ENCODE measurements around the gene PHLDB2. TPM values are rescaled to one million over a fixed set of nuclear protein-coding genes. Genes with fewer than 3 reads are reported as not detected.
A peak's percentile ranks its signal among the peaks of the same experiment; 100 is the strongest.

PHLDB2 gene
- polyA plus RNA-seq, 2 of the 4 experiments (the other 2 are of a cell fraction) = 39.5 to 50.6 TPM

DNA sequence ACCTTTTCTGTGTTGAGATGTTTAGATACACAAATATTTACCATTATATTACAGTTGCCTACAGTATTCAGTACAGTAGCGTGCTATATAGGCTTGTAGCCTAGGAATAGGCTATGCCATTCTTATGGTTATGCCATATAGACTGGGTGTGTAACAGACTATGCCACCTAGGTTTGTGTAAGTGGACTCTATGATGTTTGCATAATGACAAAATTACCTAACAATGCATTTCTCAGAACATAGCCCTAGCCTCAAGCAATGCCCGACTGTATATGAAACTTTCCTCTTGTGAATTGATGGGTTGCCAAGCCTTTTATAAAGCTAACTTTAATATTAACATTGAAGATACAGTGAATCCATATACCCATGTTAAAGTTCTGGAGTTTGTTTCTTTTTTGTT is 10.3 kb upstream of the PHLDB2 start:
- CTCF ChIA-PET = interaction anchor here (0.7 to 3.2 kb wide), 5 partner anchors 10 to 132 kb away, joined by 3 to 18 read pairs (median 6); partner anchors contain the start of gene PHLDB2
- TF ChIP-seq ZSCAN20 (CRISPR knock-in tag; IDR thresholded peaks at IDR 0.05) = no peak
- TF ChIP-seq ZC3H11A (IDR thresholded peaks at IDR 0.05) = no peak
- TF ChIP-seq CEBPB (IDR thresholded peaks at IDR 0.05) = no peak
- no peak for TF ChIP-seq EHMT2 (IDR thresholded peaks at IDR 0.05; ENCODE audit: low read depth)
- TF ChIP-seq MYC (IDR thresholded peaks at IDR 0.05; ENCODE audit: borderline replicate concordance, low read length) = no peak
- no peak for TF ChIP-seq SMC3 (IDR thresholded peaks at IDR 0.05)
- TF ChIP-seq, protein P1, sequence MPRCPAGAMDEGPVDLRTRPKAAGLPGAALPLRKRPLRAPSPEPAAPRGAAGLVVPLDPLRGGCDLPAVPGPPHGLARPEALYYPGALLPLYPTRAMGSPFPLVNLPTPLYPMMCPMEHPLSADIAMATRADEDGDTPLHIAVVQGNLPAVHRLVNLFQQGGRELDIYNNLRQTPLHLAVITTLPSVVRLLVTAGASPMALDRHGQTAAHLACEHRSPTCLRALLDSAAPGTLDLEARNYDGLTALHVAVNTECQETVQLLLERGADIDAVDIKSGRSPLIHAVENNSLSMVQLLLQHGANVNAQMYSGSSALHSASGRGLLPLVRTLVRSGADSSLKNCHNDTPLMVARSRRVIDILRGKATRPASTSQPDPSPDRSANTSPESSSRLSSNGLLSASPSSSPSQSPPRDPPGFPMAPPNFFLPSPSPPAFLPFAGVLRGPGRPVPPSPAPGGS (IDR thresholded peaks at IDR 0.05) = no peak
- no peak for TF ChIP-seq FOSL2 (IDR thresholded peaks at IDR 0.05)
- TF ChIP-seq FOSL2 (CRISPR knock-in tag; IDR thresholded peaks at IDR 0.05) = no peak
- no peak for TF ChIP-seq GATA3 (IDR thresholded peaks at IDR 0.05; ENCODE audit: borderline replicate concordance)
- no peak for TF ChIP-seq BHLHE40 (IDR thresholded peaks at IDR 0.05; ENCODE audit: low read depth, low read length)
- no peak for TF ChIP-seq SREBF2 (IDR thresholded peaks at IDR 0.05)
- TF ChIP-seq, protein P2, sequence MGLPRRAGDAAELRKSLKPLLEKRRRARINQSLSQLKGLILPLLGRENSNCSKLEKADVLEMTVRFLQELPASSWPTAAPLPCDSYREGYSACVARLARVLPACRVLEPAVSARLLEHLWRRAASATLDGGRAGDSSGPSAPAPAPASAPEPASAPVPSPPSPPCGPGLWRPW (IDR thresholded peaks at IDR 0.05) = no peak
- TF ChIP-seq HOXB13 (CRISPR knock-in tag; IDR thresholded peaks at IDR 0.05; ENCODE audit: low read depth) = no peak
- TF ChIP-seq EHF (CRISPR knock-in tag; IDR thresholded peaks at IDR 0.05) = no peak
- no peak for TF ChIP-seq HOXA7 (CRISPR knock-in tag; IDR thresholded peaks at IDR 0.05)
- no peak for TF ChIP-seq TFCP2L1 (CRISPR knock-in tag; IDR thresholded peaks at IDR 0.05)
- H3K4me2 ChIP-seq = peak overlapping the region; percentile 30; the same call in 1 of the 3 replicates
- H3K4me3 ChIP-seq = no peak overlapping the region
- H3K4me1 ChIP-seq = peaks cover 55% of the 10 kb centered on the region
- H3K27ac ChIP-seq = peak overlapping the region in 1 of 2 experiments; percentile 58; a peak in 3 of 6 replicates
- DNase-seq (ENCODE audit: low read depth in 1 of 2, low spot score in 1 of 2) = no peak
- no peaks in the 10 kb centered on the region for H3K9me3 ChIP-seq
- WGBS (ENCODE audit: missing lambda C conversion rate) = 18% methylated on average over 2 of the region's 2 CpGs
- peak in 1 of 2 experiments; percentile 24; a peak in 1 of 6 replicates for ATAC-seq
- no peak for FAIRE-seq
- POLR2A ChIA-PET = no interaction called here

DNA sequence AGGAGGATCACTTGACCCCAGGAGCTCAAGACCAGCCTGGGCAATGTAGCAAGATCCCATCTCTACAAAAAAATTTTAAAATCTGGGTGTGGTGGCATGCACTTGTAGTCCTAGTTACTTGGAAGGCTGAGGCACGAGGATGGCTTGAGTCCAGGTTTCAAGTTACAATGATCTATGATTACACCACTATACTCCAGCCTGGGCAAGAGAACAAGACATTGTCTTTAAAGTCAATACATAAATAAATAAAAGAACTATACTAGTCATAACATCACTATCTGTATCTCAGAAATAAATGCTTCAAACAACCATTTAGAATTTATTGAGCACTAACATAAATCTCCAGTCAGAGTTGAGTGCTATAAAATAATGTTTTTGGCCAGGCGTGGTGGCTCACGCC is 8.5 kb upstream of the PHLDB2 start:
- DNase-seq (ENCODE audit: low read depth in 1 of 2, low spot score in 1 of 2) = peak in 1 of 2 experiments; percentile 25
- CTCF ChIA-PET = interaction anchor here (1.0 to 3.2 kb wide), 4 partner anchors 10 to 134 kb away, joined by 3 to 18 read pairs (median 6); no protein-coding TSS in a partner anchor

More for the DNA sequence above, 8.5 kb upstream of the PHLDB2 start:
- Histone ChIP-seq H3K9me3 (no peaks in the 10 kb centered on the region), H3K27ac (peak overlapping the region in 1 of 2 experiments; percentile 72; a peak in 1 of 6 replicates), H3K4me1 (peaks cover 54% of the 10 kb centered on the region), H3K4me3 (no peak overlapping the region), H3K4me2 (no peak overlapping the region)
- no peak for ATAC-seq
- TF ChIP-seq FOXS1 (CRISPR knock-in tag; IDR thresholded peaks at IDR 0.05) (no peak), ZC3H11A (IDR thresholded peaks at IDR 0.05) (no peak), CBX2 (IDR thresholded peaks at IDR 0.05; ENCODE audit: borderline replicate concordance, low read depth) (no peak), NFE2L2 (conservative IDR thresholded peaks at IDR 0.05; ENCODE audit: low read length) (no peak), CHD4 (IDR thresholded peaks at IDR 0.05; ENCODE audit: borderline replicate concordance) (no peak), MAFK (IDR thresholded peaks at IDR 0.05; ENCODE audit: partially characterized antibody) (no peak), TP53 (CRISPR knock-in tag; IDR thresholded peaks at IDR 0.05) (no peak), BHLHE40 (IDR thresholded peaks at IDR 0.05; ENCODE audit: low read depth, low read length) (no peak), JUNB (IDR thresholded peaks at IDR 0.05) (no peak), RNF2 (IDR thresholded peaks at IDR 0.05; ENCODE audit: borderline replicate concordance, low read depth) (no peak), EHF (CRISPR knock-in tag; IDR thresholded peaks at IDR 0.05) (no peak), MYC (IDR thresholded peaks at IDR 0.05; ENCODE audit: borderline replicate concordance, low read length) (no peak), EHMT2 (IDR thresholded peaks at IDR 0.05; ENCODE audit: low read depth) (no peak)
- TF ChIP-seq, protein P1 (IDR thresholded peaks at IDR 0.05) = no peak
- TF ChIP-seq, protein P3, sequence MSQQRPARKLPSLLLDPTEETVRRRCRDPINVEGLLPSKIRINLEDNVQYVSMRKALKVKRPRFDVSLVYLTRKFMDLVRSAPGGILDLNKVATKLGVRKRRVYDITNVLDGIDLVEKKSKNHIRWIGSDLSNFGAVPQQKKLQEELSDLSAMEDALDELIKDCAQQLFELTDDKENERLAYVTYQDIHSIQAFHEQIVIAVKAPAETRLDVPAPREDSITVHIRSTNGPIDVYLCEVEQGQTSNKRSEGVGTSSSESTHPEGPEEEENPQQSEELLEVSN (IDR thresholded peaks at IDR 0.05; ENCODE audit: borderline replicate concordance, low read depth) = no peak
- TF ChIP-seq, protein P4, sequence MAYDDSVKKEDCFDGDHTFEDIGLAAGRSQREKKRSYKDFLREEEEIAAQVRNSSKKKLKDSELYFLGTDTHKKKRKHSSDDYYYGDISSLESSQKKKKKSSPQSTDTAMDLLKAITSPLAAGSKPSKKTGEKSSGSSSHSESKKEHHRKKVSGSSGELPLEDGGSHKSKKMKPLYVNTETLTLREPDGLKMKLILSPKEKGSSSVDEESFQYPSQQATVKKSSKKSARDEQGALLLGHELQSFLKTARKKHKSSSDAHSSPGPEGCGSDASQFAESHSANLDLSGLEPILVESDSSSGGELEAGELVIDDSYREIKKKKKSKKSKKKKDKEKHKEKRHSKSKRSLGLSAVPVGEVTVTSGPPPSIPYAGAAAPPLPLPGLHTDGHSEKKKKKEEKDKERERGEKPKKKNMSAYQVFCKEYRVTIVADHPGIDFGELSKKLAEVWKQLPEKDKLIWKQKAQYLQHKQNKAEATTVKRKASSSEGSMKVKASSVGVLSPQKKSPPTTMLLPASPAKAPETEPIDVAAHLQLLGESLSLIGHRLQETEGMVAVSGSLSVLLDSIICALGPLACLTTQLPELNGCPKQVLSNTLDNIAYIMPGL (CRISPR knock-in tag; IDR thresholded peaks at IDR 0.05; ENCODE audit: borderline replicate concordance) = no peak
- TF ChIP-seq, protein P5, sequence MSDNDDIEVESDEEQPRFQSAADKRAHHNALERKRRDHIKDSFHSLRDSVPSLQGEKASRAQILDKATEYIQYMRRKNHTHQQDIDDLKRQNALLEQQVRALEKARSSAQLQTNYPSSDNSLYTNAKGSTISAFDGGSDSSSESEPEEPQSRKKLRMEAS (IDR thresholded peaks at IDR 0.05) = no peak
- TF ChIP-seq, protein P6, sequence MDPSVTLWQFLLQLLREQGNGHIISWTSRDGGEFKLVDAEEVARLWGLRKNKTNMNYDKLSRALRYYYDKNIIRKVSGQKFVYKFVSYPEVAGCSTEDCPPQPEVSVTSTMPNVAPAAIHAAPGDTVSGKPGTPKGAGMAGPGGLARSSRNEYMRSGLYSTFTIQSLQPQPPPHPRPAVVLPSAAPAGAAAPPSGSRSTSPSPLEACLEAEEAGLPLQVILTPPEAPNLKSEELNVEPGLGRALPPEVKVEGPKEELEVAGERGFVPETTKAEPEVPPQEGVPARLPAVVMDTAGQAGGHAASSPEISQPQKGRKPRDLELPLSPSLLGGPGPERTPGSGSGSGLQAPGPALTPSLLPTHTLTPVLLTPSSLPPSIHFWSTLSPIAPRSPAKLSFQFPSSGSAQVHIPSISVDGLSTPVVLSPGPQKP (IDR thresholded peaks at IDR 0.05; ENCODE audit: low read depth, low read length) = no peak
- no peak for FAIRE-seq
- POLR2A ChIA-PET = no interaction called here
- WGBS (ENCODE audit: missing lambda C conversion rate) = 82% methylated on average over 3 of the region's 3 CpGs
